GM12878 (cell line): ENCODE data around the gene SKIDA1. TPM values are rescaled to one million over a fixed set of nuclear protein-coding genes. Genes with fewer than 3 reads are reported as not detected.

Experiments
- ATAC-seq: fragments of 200-7000 bp; cut with Tn5 transposase; 3 replicates; pipeline ENCODE4 v1.9.1; 2020; ENCODE audit warnings: mild to moderate bottlenecking, moderate library complexity
- BruUV-seq: library from RNA; stranded (reverse); fragments of 400-500 nt; replicated peaks from 2 replicates; lab custom pipeline; 2021; lab: Mats Ljungman, UMichigan
- CTCF ChIA-PET: fragments of 300-600 bp; sonication (Branson Sonifier 250); formaldehyde crosslinking; extraction: SDS; loops from one replicate; lab custom pipeline; 2021; ENCODE audit warnings: inconsistent platforms; lab: Yijun Ruan, JAX
- POLR2A ChIA-PET: fragments of 350-600 bp; formaldehyde crosslinking; extraction: SDS; loops from one replicate; lab custom pipeline; 2021; ENCODE audit warnings: inconsistent platforms; lab: Charles Lee
- RAD21 ChIA-PET: fragments of 300-600 bp; sonication (Branson Sonifier 250); formaldehyde crosslinking; loops from one replicate; lab custom pipeline; 2023; ENCODE audit warnings: antibody characterized with exemption; ENCODE audit not compliant: unreplicated experiment; lab: Charles Lee
- SMC1A ChIA-PET: fragments of 300-600 bp; sonication (Branson Sonifier 250); formaldehyde crosslinking; loops from one replicate; lab custom pipeline; 2023; ENCODE audit not compliant: unreplicated experiment, uncharacterized antibody; lab: Charles Lee
- DNase-seq: peaks from one replicate; pipeline ENCODE4 v3.0.0-alpha.2; 2011; ENCODE audit warnings: low read depth, low spot score
- FAIRE-seq: peaks from 3 replicates; lab custom pipeline; 2011; peaks lifted over from hg19 to GRCh38; lab: Jason Lieb, UNC
- H2AFZ ChIP-seq: 2 replicates; pipeline ENCODE4 v1.6.0; 2011; ENCODE audit warnings: low read depth, low read length, control low read depth; ENCODE audit not compliant: control insufficient read depth
- H3K27ac ChIP-seq: 2 replicates; pipeline ENCODE4 v1.5.1; 2011; ENCODE audit warnings: control low read depth; ENCODE audit not compliant: control insufficient read depth, insufficient read depth
- H3K27me3 ChIP-seq, 2 experiments: replicated peaks in 1 of 2; 2 replicates each; pipeline versions ENCODE4 v1.6.0 to v1.6.1; 2011; ENCODE audit warnings: low read length in 1 of 2; ENCODE audit not compliant: control insufficient read depth in 2 of 2, insufficient read depth in 2 of 2
- H3K36me3 ChIP-seq, 2 experiments: 2 replicates each; pipeline ENCODE4 v1.5.1; 2011; ENCODE audit warnings: low read length in 1 of 2; ENCODE audit not compliant: control insufficient read depth in 2 of 2, insufficient read depth in 2 of 2
- H3K4me1 ChIP-seq: 2 replicates; pipeline ENCODE4 v1.6.1; 2011; ENCODE audit warnings: mild to moderate bottlenecking, low read length, moderate library complexity, mixed read lengths; ENCODE audit not compliant: control insufficient read depth, insufficient read depth
- H3K4me2 ChIP-seq: 2 replicates; pipeline ENCODE4 v1.6.0; 2011; ENCODE audit warnings: control low read depth; ENCODE audit not compliant: control insufficient read depth, insufficient read depth
- H3K4me3 ChIP-seq: fragments of 200-600 bp; sonication (generic); 2 replicates; pipeline ENCODE4 v1.5.1; 2016
- H3K79me2 ChIP-seq: 2 replicates; pipeline ENCODE4 v1.6.0; 2011; ENCODE audit warnings: low read length; ENCODE audit not compliant: control insufficient read depth, insufficient read depth
- H3K9ac ChIP-seq: 2 replicates; pipeline ENCODE4 v1.8.0; 2011; ENCODE audit warnings: low read length, control low read depth, mixed read lengths; ENCODE audit not compliant: control insufficient read depth, insufficient read depth
- H3K9me3 ChIP-seq: replicated peaks from 3 replicates; pipeline ENCODE4 v1.5.1; 2011; ENCODE audit warnings: mild to moderate bottlenecking, low read length; ENCODE audit not compliant: control insufficient read depth, insufficient read depth
- H4K20me1 ChIP-seq: 2 replicates; pipeline ENCODE4 v1.6.0; 2011; ENCODE audit not compliant: control insufficient read depth, insufficient read depth
- EED ChIP-seq: sonication (generic); IDR thresholded peaks from 2 replicates; pipeline ENCODE4 v1.6.1; 2016; ENCODE audit warnings: antibody characterized with exemption, low read depth
- FOXK2 ChIP-seq: fragments of 450-650 bp; IDR thresholded peaks from 2 replicates; pipeline ENCODE4 v1.6.1; 2017; ENCODE audit warnings: mild to moderate bottlenecking, moderate library complexity
- HDAC2 ChIP-seq: fragments of 200-600 bp; sonication (generic); IDR thresholded peaks from 2 replicates; pipeline ENCODE4 v1.6.1; 2017
- HDAC6 ChIP-seq: fragments of 200-600 bp; sonication (generic); IDR thresholded peaks from one replicate; pipeline ENCODE4 v1.8.0; 2017; ENCODE audit warnings: antibody characterized with exemption; ENCODE audit not compliant: unreplicated experiment
- IRF4 ChIP-seq: IDR thresholded peaks from 2 replicates; pipeline ENCODE4 v1.6.1; 2011; ENCODE audit warnings: low read depth, low read length
- KAT2A ChIP-seq: conservative IDR thresholded peaks from 2 replicates; pipeline ENCODE4 v1.6.1; 2011; ENCODE audit warnings: low read depth, low read length; ENCODE audit not compliant: control insufficient read depth
- NR2C1 ChIP-seq: fragments of 450-650 bp; IDR thresholded peaks from 2 replicates; pipeline ENCODE4 v1.6.1; 2017; ENCODE audit warnings: antibody characterized with exemption, mild to moderate bottlenecking, moderate library complexity
- NR2C2 ChIP-seq: IDR thresholded peaks from 2 replicates; pipeline ENCODE4 v1.6.1; 2011; ENCODE audit warnings: borderline replicate concordance, low read depth; ENCODE audit not compliant: control insufficient read depth, insufficient read length
- RELA ChIP-seq: fragments of 450-650 bp; IDR thresholded peaks from 2 replicates; pipeline ENCODE4 v1.8.0; 2014; ENCODE audit warnings: borderline replicate concordance; ENCODE audit not compliant: partially characterized antibody
- STAT3 ChIP-seq: IDR thresholded peaks from 2 replicates; pipeline ENCODE4 v1.6.1; 2011; ENCODE audit warnings: low read depth, low read length, improper control_type of control experiment
- TARDBP ChIP-seq: IDR thresholded peaks from 2 replicates; pipeline ENCODE4 v1.6.1; 2016; ENCODE audit warnings: borderline replicate concordance
- WGBS: methylation state at CpG from one replicate; pipeline ENCODE4 v1.1.6; 2016; ENCODE audit warnings: low lambda C conversion rate; ENCODE audit not compliant: insufficient replicate concordance, insufficient coverage; ENCODE audit errors: missing lambda C conversion rate; 5-methylcytosine and 5-hydroxymethylcytosine counted together
- in situ Hi-C: fragments of 300-500 bp; cut with MboI; formaldehyde crosslinking; loops from 9 replicates; pipeline ENCODE4 v1.14.3; 2018; ENCODE audit warnings: mixed read lengths
- intact Hi-C: fragments of 100-400 bp; cut with micrococcal nuclease; formaldehyde crosslinking; loops from one replicate; pipeline ENCODE4 v1.14.2; 2022; ENCODE audit not compliant: unreplicated experiment
- polyA plus RNA-seq, 11 experiments: library from polyadenylated mRNA; depleted of rRNA in 4 of 11; unstranded in 6 of 11; stranded (reverse) in 5 of 11; fragments of >200 nt; fragmentation: Nextera tagmentation in 4 of 11; fragmentation: Illumina TruSeq in 1 of 11; extraction: Ambion mirVana in 4 of 11; extraction: Trizol in 1 of 11; gene quantifications; 1 replicate in 1 of 11; 2 replicates in 10 of 11; pipeline versions ENCODE4 v1.2.1 to v1.2.3, GENCODE V29; 2011 to 2016; ENCODE audit warnings: inconsistent platforms in 2 of 11, missing spikeins in 2 of 11, low read depth in 1 of 11
- total RNA-seq, 4 experiments: library from RNA; depleted of rRNA in 3 of 4; stranded (reverse); fragments of >200 nt in 3 of 4; fragmentation: Illumina TruSeq in 1 of 4; extraction: Trizol in 1 of 4; gene quantifications; 2 replicates each; pipeline versions ENCODE4 v1.2.1 to v1.2.3, GENCODE V29; 2013 to 2021
- TF ChIP-seq, protein P1 (sequence below): fragments of 450-650 bp; conservative IDR thresholded peaks from 2 replicates; pipeline ENCODE4 v1.6.1; 2017; ENCODE audit warnings: mild to moderate bottlenecking, moderate library complexity
- TF ChIP-seq, protein P2 (sequence below): fragments of 150-350 bp; IDR thresholded peaks from 2 replicates; pipeline ENCODE4 v1.6.1; 2014; ENCODE audit warnings: mild to moderate bottlenecking, low read depth, low read length
- TF ChIP-seq, protein P3 (sequence below), 3 experiments: IDR thresholded peaks in 2 of 3; conservative IDR thresholded peaks in 1 of 3; 2 replicates each; pipeline ENCODE4 v1.5.1; 2011; ENCODE audit warnings: low read depth in 3 of 3, low read length in 3 of 3, mild to moderate bottlenecking in 3 of 3, control low read depth in 2 of 3, moderate library complexity in 2 of 3, inconsistent platforms in 1 of 3, mixed read lengths in 1 of 3; ENCODE audit not compliant: control insufficient read depth in 2 of 3, insufficient read depth in 1 of 3; ENCODE audit errors: extremely low read depth in 1 of 3
- TF ChIP-seq, protein P4 (sequence below): IDR thresholded peaks from 2 replicates; pipeline ENCODE4 v1.6.1; 2012; ENCODE audit warnings: low read depth, low read length, improper control_type of control experiment

Gene SKIDA1
- total and polyA plus RNA-seq, 10 of the 15 experiments (the other 5 are each of a cell fraction or from before 2014, with no cell fraction given): 0.05 to 0.90 (median 0.28) TPM

DNA sequence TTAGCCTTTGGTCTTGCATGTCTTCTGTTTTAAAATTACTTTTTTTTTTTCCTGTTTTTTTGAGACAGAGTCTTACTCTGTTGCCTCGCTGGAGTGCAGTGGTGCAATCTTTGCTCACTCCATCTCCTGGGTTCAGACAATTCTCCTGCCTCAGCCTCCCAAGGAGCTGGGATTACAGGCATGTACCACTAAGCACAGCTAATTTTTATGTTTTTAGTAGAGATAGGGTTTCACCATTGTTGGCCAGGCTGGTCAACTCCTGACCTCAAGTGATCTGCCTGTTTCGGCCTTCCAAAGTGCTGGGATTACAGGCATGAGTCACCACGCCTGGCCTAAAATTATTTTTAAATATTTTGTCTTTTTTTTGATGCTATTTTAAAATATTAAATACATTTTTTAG, 47.1 kb upstream of the SKIDA1 start:
- TF ChIP-seq FOXK2: no peak
- TF ChIP-seq HDAC2: no peak
- TF ChIP-seq RELA: no peak
- no peak for TF ChIP-seq EED
- no peak for TF ChIP-seq NR2C1
- no peak for TF ChIP-seq TARDBP
- no peak for TF ChIP-seq HDAC6
- TF ChIP-seq KAT2A: no peak
- no peak for TF ChIP-seq IRF4
- TF ChIP-seq STAT3: no peak
- TF ChIP-seq, protein P1, sequence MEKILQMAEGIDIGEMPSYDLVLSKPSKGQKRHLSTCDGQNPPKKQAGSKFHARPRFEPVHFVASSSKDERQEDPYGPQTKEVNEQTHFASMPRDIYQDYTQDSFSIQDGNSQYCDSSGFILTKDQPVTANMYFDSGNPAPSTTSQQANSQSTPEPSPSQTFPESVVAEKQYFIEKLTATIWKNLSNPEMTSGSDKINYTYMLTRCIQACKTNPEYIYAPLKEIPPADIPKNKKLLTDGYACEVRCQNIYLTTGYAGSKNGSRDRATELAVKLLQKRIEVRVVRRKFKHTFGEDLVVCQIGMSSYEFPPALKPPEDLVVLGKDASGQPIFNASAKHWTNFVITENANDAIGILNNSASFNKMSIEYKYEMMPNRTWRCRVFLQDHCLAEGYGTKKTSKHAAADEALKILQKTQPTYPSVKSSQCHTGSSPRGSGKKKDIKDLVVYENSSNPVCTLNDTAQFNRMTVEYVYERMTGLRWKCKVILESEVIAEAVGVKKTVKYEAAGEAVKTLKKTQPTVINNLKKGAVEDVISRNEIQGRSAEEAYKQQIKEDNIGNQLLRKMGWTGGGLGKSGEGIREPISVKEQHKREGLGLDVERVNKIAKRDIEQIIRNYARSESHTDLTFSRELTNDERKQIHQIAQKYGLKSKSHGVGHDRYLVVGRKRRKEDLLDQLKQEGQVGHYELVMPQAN: no peak
- TF ChIP-seq NR2C2: no peak
- TF ChIP-seq, protein P2, sequence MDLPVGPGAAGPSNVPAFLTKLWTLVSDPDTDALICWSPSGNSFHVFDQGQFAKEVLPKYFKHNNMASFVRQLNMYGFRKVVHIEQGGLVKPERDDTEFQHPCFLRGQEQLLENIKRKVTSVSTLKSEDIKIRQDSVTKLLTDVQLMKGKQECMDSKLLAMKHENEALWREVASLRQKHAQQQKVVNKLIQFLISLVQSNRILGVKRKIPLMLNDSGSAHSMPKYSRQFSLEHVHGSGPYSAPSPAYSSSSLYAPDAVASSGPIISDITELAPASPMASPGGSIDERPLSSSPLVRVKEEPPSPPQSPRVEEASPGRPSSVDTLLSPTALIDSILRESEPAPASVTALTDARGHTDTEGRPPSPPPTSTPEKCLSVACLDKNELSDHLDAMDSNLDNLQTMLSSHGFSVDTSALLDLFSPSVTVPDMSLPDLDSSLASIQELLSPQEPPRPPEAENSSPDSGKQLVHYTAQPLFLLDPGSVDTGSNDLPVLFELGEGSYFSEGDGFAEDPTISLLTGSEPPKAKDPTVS: no peak
- TF ChIP-seq, protein P3, sequence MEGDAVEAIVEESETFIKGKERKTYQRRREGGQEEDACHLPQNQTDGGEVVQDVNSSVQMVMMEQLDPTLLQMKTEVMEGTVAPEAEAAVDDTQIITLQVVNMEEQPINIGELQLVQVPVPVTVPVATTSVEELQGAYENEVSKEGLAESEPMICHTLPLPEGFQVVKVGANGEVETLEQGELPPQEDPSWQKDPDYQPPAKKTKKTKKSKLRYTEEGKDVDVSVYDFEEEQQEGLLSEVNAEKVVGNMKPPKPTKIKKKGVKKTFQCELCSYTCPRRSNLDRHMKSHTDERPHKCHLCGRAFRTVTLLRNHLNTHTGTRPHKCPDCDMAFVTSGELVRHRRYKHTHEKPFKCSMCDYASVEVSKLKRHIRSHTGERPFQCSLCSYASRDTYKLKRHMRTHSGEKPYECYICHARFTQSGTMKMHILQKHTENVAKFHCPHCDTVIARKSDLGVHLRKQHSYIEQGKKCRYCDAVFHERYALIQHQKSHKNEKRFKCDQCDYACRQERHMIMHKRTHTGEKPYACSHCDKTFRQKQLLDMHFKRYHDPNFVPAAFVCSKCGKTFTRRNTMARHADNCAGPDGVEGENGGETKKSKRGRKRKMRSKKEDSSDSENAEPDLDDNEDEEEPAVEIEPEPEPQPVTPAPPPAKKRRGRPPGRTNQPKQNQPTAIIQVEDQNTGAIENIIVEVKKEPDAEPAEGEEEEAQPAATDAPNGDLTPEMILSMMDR (IDR thresholded peaks at IDR 0.05 in 2 of 3, conservative IDR thresholded peaks at IDR 0.05 in 1 of 3; ENCODE audit: control insufficient read depth in 2 of 3, extremely low read depth in 1 of 3, insufficient read depth in 1 of 3, low read depth in 3 of 3, low read length in 3 of 3): no peak
- TF ChIP-seq, protein P4, sequence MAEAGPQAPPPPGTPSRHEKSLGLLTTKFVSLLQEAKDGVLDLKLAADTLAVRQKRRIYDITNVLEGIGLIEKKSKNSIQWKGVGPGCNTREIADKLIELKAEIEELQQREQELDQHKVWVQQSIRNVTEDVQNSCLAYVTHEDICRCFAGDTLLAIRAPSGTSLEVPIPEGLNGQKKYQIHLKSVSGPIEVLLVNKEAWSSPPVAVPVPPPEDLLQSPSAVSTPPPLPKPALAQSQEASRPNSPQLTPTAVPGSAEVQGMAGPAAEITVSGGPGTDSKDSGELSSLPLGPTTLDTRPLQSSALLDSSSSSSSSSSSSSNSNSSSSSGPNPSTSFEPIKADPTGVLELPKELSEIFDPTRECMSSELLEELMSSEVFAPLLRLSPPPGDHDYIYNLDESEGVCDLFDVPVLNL: no peak
- in situ Hi-C loops (no loop called here), intact Hi-C loops (no loop called here)
- CTCF ChIA-PET: interaction anchor here (1.1 kb wide), 1 partner anchor 40 kb away, joined by 4 read pairs; no protein-coding TSS in a partner anchor
- RAD21 ChIA-PET: no interaction called here
- ATAC-seq (no peak), DNase-seq (no peak), FAIRE-seq (no peak)
- Histone ChIP-seq H3K4me1 (peaks cover 21% of the 10 kb centered on the region), H3K9me3 (no peaks in the 10 kb centered on the region; the same call in 2 of the 3 replicates), H2AFZ (no peak overlapping the region), H3K4me2 (no peak overlapping the region), H3K36me3 (peaks cover 0 to 7% of the 10 kb centered on the region in 2 experiments; a peak in 2 of 4 replicates), H3K9ac (no peak overlapping the region), H4K20me1 (no peaks in the 10 kb centered on the region), H3K27me3 (no peaks in the 10 kb centered on the region), H3K27ac (no peak overlapping the region), H3K4me3 (no peak overlapping the region), H3K79me2 (peaks cover 57% of the 10 kb centered on the region)
- WGBS: 75% methylated on average over 3 of the region's 3 CpGs
- no TSS peak for BruUV-seq
- POLR2A ChIA-PET: no interaction called here
- SMC1A ChIA-PET: interaction anchor here (1.4 kb wide), 1 partner anchor 10 kb away, joined by 3 read pairs; no protein-coding TSS in a partner anchor
